Measurements from ENCODE around the gene CYBB.

DNA sequence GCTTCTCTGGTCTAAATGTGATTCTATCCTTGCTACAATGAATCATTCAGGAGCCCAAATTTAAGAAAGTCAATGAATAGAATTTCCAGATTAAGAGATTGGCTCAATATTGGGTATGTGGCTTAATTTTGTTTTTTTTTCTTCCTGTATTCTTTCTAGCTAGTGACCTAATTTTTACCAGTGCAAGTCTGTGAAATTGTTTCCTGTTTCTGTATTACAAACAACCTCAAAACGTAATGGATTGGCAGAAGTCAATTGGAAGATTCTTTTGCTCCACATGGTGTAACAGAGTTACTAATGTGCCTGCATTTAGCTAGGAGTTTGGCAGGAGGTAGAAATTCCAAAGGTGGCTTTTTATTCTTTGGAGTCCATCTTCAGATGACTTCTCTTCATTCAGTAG lies 49.9 kb downstream of the CYBB start:
- TF ChIP-seq, protein P1, sequence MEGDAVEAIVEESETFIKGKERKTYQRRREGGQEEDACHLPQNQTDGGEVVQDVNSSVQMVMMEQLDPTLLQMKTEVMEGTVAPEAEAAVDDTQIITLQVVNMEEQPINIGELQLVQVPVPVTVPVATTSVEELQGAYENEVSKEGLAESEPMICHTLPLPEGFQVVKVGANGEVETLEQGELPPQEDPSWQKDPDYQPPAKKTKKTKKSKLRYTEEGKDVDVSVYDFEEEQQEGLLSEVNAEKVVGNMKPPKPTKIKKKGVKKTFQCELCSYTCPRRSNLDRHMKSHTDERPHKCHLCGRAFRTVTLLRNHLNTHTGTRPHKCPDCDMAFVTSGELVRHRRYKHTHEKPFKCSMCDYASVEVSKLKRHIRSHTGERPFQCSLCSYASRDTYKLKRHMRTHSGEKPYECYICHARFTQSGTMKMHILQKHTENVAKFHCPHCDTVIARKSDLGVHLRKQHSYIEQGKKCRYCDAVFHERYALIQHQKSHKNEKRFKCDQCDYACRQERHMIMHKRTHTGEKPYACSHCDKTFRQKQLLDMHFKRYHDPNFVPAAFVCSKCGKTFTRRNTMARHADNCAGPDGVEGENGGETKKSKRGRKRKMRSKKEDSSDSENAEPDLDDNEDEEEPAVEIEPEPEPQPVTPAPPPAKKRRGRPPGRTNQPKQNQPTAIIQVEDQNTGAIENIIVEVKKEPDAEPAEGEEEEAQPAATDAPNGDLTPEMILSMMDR (IDR thresholded peaks at IDR 0.05; ENCODE audit: insufficient read depth, low read length) = no peak
- TF ChIP-seq SPI1 (IDR thresholded peaks at IDR 0.05; ENCODE audit: borderline replicate concordance, low read depth) (no peak), POLR2AphosphoS5 (IDR thresholded peaks at IDR 0.05; ENCODE audit: low read depth) (no peak)
- TF ChIP-seq, protein P2, sequence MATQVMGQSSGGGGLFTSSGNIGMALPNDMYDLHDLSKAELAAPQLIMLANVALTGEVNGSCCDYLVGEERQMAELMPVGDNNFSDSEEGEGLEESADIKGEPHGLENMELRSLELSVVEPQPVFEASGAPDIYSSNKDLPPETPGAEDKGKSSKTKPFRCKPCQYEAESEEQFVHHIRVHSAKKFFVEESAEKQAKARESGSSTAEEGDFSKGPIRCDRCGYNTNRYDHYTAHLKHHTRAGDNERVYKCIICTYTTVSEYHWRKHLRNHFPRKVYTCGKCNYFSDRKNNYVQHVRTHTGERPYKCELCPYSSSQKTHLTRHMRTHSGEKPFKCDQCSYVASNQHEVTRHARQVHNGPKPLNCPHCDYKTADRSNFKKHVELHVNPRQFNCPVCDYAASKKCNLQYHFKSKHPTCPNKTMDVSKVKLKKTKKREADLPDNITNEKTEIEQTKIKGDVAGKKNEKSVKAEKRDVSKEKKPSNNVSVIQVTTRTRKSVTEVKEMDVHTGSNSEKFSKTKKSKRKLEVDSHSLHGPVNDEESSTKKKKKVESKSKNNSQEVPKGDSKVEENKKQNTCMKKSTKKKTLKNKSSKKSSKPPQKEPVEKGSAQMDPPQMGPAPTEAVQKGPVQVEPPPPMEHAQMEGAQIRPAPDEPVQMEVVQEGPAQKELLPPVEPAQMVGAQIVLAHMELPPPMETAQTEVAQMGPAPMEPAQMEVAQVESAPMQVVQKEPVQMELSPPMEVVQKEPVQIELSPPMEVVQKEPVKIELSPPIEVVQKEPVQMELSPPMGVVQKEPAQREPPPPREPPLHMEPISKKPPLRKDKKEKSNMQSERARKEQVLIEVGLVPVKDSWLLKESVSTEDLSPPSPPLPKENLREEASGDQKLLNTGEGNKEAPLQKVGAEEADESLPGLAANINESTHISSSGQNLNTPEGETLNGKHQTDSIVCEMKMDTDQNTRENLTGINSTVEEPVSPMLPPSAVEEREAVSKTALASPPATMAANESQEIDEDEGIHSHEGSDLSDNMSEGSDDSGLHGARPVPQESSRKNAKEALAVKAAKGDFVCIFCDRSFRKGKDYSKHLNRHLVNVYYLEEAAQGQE (IDR thresholded peaks at IDR 0.05; ENCODE audit: insufficient replicate concordance, low read depth) = no peak
